LHCN-M2 (cell line): ENCODE measurements around the gene RAPGEF3. TPM values are rescaled to one million over a fixed set of nuclear protein-coding genes. Genes with fewer than 3 reads are reported as not detected.
A peak's percentile ranks its signal among the peaks of the same experiment; 100 is the strongest.

Experiments
- DNase-seq: peaks from one replicate; pipeline ENCODE4 v3.0.0-alpha.2; 2012; ENCODE audit warnings: low read depth
- total RNA-seq: library from RNA; depleted of rRNA; stranded (reverse); fragments of >200 nt; gene quantifications from 2 replicates; pipeline ENCODE4 v1.2.3, GENCODE V29; 2014

The RAPGEF3 gene
- total RNA-seq, 1 experiment from 2014 or later = 1.8 TPM

DNA sequence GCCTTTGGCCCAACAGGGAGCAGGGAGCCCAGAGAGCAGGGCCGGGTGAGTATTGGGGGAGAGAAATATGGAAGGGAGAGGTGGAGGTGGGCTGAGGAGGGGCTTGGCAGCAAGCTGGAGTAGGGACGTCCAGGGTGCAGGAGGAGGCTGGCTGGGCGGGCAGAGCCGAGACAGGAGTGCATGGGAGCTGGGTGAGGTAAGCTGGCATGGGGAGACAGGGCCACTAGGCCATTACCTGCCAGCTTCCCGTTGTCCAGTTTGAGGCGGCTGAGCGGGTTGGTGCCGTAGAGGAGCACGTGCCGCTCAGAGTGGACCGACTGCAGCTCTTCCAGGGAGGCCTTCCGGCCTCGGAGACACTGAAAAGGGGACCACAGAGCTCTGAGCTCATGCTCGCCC is 32.7 kb upstream of the RAPGEF3 start:
- DNase-seq = no peak

DNA sequence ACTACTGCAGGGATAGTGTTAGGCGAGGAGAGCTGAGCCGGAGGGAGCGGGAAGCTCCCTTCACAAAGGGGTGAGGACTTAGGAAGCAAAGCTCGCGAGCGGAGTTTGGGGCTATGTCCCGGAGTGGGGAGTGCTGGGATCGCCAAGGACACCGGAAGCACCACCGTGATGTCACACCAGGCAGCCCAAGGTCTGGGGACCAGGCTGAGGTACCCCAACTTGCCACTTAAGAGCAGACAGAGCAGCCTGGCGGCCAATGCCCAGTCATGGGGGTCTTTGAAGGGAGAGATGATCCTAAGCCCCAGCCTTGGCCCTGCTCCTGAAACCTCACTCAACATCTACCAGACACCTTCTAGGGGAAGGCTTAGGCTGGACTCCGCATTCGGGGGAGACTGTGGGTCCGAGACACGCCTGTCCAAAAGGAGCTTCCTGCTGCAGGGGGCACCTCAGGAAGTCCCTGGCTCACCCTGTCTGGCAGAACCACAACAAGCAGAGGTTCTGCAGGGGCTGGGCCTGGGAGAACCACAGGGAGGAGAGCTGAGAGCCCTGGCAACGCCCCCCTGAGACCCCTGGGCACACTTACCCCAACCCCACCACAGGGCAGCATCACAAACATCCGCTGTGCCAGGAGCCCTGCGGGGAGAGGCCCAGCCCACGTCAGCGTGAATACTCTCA is 32.1 kb upstream of the RAPGEF3 start:
- DNase-seq = no peak

DNA sequence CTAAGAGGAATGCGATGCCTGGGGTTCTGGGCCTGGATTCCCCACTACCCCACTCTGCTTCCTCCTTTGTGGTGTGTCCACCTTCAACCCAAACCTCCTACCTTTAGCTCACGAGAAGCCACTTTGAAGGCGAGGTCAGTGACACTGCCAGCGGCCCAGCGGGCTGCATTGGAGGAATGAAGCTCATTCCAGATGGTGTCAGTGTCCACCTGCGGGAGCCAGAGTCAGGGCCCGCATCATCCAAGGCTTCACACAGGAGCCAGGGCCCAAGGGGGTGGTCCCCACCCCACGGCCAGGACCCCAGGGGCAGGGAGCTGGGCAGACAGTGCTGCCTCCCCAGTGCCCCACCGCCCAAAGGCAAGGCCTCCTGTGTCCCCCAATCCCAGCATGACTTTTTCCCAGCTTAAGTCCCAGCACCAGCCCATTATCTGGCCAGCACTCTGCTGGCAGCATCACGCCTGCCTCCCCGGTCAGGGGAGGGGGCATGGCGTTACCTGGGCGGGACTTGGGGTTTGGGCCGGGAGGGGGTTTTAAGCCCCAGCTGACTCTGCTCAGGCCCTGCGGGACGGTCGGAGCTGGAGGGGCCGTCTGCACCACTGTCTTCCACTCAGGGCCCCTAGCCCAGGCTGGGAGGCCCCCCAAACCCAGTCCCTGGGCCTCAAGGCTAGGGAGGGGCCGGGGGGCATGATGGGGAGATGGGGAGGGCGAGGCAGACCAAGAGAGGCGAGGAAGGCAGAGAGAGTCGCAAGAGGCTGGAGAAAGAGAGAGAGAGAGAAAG is 31.2 kb upstream of the RAPGEF3 start:
- DNase-seq = no peak

DNA sequence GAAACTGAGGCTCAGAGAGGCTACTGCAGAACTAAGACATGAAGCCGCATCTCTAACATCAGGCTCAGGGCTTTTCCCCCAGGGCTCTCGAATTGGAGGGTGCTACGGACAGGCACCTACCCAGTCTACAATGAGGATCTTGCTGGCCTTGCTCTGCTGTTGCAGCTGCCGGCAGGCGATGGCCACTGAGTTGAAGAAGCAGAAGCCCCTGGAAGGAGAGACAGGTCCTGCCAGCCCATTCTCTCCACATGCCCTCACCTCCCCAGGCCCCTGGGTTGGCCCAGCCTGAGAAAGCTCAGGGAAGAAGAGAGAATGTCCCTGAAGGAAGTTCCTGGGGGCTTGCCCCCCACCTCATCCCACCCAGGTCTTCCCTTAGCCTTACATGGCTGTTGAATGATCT is 30.5 kb upstream of the RAPGEF3 start:
- no peak for DNase-seq

DNA sequence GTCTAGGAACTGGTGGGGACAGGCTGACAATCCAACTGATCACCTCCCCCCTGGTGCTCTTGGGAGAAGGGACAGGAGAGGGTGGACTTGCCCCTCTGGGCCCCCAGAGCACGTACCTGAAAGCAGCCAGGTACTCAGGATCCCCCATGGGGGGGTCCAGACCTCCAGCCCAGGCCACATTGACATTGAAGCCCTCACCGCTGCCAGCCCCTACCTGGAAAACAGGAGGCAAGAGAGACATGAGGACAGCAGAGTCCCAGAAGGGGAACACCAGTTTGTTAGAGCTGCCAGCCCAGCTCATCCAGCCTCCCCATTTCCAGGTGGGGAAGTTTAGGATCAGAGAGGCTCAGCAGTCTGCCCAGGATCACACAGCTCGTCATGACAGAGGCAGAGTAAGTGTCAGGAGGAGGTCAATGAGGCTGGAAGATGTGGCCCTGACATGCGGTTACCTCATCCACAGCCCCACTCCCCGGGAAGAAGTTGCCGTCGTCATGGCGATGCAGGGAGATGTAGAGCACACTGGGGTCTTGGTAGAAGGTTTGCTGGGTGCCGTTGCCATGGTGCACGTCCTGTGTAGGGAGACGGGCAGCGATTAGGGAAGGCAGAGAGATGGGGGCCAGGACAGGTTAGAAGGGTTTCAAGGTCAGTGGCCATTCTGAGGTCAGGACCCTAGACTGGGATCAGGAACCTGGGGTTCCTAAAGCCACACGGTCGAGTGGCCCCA is 29.1 kb upstream of the RAPGEF3 start:
- DNase-seq = no peak

DNA sequence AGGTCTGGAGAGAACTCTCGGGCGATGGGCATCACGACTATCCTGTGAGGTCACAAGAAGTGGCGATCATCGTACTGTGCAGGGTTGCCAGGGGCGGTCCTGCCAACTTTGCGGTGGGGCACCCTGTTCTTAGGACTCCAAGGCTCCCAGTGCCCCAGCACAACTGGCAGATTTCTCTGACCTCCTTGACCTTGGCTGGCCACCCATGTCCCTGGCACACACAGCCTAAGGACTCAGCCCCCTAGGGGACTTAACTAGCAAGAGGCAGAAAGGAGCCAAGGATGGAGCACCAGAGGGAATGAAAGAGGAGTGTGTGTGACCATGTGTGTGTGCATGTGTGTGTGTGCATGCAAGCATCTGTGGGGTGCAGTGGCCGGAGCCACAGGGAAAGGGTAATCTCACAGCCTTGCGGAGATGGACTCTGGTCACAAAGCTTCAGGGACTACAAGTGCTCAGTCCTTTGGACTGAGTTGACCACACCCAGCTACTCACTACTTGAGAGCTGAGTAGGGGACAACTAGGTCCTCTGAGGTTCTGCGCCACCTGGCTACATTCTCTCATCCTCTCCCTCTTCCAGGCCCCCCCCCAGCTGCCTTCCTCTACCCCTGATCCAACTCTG is 28.1 kb upstream of the RAPGEF3 start:
- no peak for DNase-seq

DNA sequence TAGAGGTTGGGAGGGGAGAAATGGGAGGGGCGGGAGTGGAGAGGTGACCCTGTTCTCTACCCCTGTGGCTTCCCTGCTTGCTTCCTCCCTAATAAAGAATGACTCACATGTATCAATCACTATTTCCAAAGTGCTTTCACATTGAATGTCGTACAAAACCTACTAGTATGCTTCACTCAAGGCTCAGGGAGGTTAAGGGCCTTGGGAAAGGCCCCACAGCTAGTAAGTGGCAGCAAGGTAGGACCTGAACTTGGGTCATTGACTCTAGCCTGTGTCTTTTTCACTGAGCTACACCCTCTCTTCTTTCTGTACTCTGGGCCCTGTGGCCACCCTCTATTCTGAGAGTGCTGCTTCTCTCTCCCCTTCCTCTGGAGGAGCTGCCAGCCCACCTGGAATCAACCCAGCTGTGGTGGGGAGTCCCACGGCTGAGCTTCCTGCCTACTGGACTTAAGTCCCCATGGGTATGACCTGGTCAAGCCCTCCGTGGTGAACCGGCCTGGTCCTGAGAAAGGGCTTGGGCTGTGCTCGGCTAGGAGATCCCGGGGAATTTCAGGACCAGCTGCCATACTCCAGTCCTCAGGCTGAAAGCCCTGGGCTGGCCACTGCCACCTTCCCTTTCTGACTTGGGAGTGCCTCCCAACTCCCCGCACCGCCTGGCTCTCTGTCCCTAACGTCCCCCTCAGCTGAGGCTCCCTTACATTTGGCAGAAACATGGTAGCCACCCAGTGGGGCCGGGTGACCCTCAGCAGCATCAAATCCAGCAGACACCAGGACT is 27.4 kb upstream of the RAPGEF3 start:
- no peak for DNase-seq

DNA sequence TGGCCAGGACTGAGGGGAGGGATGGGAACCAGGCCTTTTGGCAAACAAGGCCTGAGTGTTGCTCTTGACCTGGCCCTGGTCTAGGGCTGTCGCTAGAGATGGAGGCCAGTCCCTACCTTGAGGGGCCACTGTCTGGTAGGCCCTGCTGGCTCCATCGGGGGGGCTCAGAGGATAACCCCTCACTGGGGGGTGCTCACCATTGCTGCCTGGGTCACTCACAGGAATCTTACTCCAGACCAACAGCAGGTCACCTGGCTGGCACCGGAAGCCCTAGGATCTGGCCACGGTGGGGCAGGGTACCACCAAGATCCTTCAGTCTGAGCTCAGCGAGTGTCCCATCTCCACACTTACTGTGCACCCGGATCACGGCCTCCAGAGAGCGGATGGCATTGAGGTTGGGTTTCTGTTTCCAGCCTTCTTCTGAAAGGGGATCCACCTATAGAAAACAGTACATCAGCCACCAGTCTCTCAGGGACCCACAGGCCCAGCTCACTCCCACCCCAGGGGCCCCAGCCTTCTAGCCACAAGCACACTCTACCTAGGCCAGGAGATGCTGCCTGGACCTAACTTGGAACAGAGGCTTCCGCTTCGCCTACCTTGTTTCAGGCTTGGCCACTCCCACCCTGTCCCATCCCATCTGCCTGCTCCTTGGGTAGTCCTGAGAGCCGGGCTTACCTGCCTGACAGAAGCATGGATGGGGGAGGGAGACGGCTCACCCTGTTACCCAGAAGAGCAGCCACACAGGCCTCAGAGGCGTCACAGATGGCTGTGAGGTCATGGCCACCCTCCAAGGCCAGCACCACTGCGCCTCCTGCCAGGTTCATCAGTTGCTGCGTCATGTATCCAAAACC is 26.6 kb upstream of the RAPGEF3 start:
- no peak for DNase-seq

DNA sequence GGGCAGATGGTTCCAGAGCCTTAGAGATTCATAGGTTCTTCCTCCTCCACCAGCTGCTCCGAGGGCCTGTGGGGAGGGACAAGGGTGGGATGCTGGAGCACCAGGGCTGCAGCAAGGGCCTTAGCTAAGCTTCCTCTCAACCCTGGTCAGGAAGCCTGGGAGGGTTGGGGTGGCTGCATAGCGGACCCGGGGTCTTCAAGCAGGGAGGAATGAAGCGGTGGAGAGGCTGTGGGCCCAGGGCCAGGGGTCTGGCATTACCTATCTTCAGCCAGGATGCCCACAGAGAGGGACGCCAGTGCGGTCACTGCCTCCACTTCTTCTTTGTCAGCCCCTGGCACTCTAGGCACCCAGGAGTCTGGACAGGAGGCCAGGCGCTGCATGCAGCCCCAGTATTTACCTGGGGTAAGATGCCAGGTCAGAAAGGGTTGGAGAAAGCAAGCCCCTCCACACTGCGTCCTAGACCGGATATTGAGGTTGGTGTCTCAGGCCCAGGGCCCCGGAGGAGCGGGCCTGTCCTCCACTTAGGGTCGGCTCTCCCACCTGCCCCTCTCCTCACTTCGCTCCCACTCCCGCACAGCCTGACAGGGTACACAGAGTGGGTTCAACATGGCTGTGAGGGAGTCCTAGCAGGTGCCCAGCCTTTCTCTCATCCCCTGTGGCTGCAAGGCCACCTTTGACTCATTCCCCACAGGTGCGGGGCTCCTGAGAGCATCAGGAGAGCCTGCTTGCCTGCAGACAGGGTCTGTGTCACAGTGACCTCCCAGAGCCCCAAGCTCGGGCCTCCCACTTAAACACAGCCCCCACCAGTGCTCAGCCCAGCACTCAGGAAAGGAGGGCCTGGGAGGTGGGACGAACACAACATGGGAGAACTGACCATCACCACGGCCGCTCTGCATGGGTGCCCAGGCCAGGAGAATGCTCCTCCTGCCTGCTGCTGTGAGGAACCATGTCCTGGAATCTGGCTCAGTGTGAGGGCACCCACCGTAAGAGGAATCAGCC is 25.4 kb upstream of the RAPGEF3 start:
- no peak for DNase-seq

DNA sequence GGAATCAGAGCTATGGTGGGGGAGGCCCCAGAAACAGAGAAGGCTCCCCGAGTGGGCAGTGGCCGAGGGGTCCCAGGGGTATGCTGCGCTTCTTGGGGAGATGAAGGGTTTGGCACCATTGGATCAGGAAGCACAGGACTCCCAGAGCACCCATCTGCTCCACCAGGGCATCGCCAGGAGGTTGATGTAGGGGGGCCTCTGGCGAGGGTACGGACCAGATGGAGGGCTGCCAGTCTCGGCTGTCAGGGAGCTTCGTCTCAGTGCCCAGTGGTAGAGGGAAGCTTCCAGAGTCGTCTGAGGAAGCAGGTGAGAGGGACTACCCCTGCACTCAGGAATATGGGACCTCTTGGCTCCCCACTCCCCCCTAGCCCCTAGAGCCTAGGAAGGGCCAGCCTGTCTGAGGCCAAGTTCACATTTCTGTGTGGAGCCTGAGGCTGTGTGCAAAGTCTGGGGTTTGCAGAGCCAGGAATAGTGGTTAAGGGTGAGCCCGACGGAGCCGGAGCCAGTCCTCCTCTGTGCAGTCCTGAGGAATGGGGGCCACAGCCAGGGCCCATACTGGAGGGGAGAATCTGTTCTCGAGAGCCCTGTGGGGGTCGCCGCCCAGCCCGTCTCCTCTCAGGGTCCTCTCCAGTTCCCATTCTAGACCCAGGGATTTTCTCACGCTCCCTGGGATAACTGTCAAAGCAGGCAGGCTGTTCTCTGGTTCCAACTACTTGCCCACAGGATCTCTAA is 24.5 kb upstream of the RAPGEF3 start:
- no peak for DNase-seq

DNA sequence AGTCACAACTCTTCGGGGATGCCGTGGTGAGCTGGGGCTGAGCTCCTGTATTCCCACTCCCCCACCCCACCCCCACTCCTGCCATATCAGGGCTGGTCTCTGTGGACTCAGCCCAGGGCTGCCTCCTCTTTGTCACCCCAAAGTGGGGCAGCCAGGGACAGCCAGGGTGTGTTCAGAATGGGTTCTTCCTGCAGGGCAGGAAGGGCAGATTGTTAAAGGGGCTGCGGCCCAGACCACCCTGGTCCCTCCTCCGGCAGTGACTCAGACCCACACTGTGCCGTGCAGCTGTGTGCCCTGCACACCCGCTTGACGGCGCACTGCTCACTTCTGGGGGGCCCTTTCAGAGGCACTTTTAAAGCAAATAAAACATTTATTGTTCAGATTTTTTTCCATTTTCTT is 23.7 kb upstream of the RAPGEF3 start:
- DNase-seq = no peak

DNA sequence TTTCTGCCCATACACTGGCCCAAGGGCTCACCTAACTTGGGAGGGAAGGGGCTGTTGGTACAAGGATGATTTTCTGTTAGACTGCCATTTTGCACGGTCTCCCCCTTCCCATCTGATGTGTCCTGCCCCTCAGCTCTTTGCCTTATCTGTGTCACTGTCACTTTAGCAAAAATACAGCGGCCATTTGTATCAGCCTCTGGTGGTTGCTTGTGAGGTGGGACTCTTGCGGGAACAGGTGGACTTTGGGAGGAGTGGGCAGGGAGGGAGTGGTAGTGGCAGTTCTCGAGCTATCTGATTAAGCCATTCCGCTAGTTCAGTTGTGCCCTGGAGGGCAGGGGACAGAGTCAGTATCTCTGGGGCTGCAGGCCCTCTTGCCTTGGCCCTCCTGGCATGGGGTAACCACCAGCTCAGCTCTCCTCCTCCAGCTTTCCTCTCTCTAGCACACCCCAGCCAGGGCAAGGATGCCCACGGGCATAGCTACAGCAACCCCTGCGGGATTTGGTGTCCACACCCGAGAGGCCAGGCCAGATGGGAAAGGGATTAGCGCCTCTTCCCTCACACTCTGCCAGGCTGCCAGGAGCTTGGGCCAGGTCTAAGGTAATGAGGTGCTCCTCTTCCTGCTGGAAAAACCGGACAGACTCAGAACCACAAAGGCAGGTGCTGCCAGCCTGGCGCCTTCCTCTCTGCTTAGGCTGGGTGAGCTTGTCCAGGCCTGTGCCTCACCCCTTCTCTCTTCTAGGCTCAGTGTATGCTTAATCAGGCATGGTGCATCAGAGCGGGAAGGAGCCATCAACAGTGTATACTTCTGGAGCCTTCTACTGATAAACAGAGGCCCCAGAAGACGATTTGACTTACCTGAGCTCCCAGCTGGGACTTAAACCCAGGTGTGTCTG is 23.0 kb upstream of the RAPGEF3 start:
- DNase-seq = no peak

DNA sequence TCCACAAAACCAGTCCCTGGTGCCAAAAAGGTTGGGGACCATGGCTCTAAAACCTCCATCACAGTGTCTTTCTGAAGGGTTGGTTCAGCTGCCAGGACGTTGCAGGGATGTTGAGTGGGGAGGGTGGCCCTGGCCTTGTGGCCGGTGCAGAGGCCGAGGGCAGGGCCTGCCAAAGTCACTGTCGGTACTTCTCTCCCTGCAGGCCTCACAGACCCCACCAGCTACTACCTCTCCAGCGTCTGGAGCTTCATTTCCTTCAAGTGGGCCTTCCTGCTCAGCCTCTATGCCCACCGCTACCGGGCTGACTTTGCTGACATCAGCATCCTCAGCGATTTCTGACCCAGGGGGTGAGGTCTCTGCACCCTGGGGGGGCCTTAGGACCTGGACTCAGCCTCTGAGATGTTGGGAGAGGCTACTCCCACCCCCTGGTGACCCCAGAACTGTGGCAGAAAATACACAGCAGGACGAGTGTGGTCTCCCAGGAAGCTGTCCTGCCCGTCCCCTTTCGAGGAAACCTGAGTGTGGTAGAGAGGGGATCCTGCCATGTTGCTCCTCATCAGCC is 21.3 kb upstream of the RAPGEF3 start:
- DNase-seq = no peak

DNA sequence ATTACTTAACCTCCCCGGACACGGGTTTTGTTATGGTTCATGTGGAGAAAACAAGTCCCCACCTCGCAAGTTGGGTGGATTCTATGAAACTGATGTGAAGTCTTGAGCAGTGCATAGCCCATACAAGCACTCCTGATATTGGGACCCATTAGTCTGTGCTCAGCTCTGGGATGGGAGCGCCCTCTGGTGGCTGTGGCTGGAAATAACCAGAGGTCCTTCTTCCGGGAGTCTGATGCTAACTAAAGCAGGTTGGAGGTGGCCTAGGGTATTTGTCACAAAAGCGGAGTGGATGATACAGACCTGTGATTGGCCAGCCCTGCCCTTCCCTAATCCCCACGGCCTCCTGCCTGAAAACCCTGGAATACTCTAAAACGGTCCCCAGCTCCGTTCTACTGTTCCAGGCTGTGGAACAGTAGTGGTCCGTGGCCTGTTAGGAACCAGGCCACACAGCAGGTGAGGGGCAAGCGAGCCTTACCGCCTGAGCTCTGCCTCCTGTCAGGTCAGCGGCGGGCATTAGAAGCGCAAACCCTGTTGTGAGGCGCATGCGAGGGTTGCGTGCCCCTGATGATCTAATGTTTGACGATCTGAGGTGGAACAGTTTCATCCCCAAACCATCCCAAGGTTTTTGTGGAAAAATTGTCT is 20.7 kb upstream of the RAPGEF3 start:
- DNase-seq = peak; percentile 74

DNA sequence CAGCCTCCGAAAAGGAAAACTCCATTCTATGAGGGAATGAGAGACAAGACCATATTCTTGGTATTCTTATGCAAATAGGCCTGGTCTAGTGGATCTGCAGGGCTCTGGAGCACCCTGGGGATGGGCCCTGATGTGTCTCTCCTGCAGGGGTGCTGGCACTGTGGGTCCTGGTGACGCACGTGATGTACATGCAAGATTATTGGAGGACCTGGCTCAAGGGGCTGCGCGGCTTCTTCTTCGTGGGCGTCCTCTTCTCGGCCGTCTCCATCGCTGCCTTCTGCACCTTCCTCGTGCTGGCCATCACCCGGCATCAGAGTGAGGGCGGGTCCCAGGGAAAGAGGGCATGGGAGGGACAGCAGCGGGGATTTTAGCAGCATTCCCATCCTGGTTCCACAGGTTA is 20.2 kb upstream of the RAPGEF3 start:
- DNase-seq = no peak

DNA sequence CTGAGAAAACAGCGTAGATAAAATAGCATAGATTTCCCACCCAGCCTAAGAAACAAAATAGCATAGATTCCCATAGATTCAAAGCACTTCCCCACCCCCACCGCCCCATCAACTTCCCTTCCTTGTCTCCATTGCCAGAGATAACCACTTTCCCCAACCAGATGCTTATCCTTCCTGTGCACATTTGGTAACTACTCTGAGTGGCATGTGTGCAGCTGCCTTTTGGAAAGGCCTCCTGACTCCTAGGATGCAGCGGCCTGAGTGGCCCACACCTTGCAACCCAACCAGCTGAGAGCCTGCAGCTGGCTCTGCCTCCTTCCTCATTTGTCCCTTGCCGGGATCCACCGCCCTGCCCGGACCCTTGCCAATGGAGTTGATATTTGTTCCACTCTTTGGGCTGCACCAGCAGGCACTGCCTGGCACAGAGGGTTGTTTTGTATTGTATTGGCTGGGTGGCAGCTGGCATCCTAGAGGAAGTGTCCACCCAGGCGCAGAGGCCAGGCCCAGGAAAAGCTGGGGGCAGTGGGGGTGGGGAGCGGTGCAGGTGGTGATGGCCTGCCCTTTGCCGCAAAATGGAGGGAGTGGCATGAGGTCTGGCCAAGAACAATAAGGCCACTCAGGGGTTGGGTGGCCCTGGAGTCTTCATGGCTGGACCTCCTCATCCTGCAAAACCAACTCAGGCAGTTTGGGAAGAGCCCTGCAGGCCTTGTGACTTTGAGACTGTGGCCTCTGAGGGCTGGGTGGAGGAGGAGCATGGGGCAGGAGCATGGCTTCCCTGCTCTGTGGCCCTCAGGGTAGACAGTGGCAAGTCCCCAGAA is 19.3 kb upstream of the RAPGEF3 start:
- peak; percentile 34 for DNase-seq
